T-helper 2 cell treated with Interferon-gamma antibody and Interleukin-4, amounts not matched to agents 5 μg/mL and 100 μg/mL, for 36 hours (primary cell): Measurements from ENCODE around the gene AXL.

Experiments
- DNase-seq: peaks from one replicate; pipeline ENCODE4 v3.0.0; 2021; ENCODE audit warnings: low spot score
- H3K27ac Mint-ChIP-seq: one replicate; pipeline ENCODE4 v1.8.0; 2021; ENCODE audit warnings: mild to moderate bottlenecking, mixed read lengths
- H3K27me3 Mint-ChIP-seq: one replicate; pipeline ENCODE4 v1.8.0; 2021; ENCODE audit warnings: low read depth, mixed read lengths
- H3K36me3 Mint-ChIP-seq: one replicate; pipeline ENCODE4 v1.8.0; 2021; ENCODE audit warnings: low read depth, mixed read lengths
- H3K4me1 Mint-ChIP-seq: one replicate; pipeline ENCODE4 v1.8.0; 2021; ENCODE audit warnings: low read depth, mixed read lengths
- H3K4me3 Mint-ChIP-seq: one replicate; pipeline ENCODE4 v1.8.0; 2022; ENCODE audit warnings: mild to moderate bottlenecking, moderate library complexity, mixed read lengths
- H3K9me3 Mint-ChIP-seq: one replicate; pipeline ENCODE4 v1.8.0; 2021; ENCODE audit warnings: mixed read lengths

AXL gene

GRCh38 chr19:41297628-41298347, 78.8 kb downstream of the AXL start:
- H3K4me1 Mint-ChIP-seq = peaks cover 68% of the 10 kb centered on the region
- no peak for DNase-seq
- peaks cover 88% of the 10 kb centered on the region for H3K36me3 Mint-ChIP-seq
- no peak overlapping the region for H3K4me3 Mint-ChIP-seq
- H3K27me3 Mint-ChIP-seq = no peaks in the 10 kb centered on the region
- H3K9me3 Mint-ChIP-seq = no peaks in the 10 kb centered on the region
- peak overlapping the region; percentile 86 for H3K27ac Mint-ChIP-seq

GRCh38 chr19:41298348-41298964, 79.4 kb downstream of the AXL start:
- DNase-seq = no peak
- Mint-ChIP-seq H3K27ac (peak overlapping the region; percentile 77), H3K4me1 (peaks cover 73% of the 10 kb centered on the region), H3K27me3 (no peaks in the 10 kb centered on the region), H3K4me3 (no peak overlapping the region), H3K36me3 (peaks cover 91% of the 10 kb centered on the region), H3K9me3 (no peaks in the 10 kb centered on the region)

- peaks cover 77% of the 10 kb centered on the region for H3K4me1 Mint-ChIP-seq
- no peaks in the 10 kb centered on the region for H3K9me3 Mint-ChIP-seq
- H3K27me3 Mint-ChIP-seq = no peaks in the 10 kb centered on the region
These were observed 80.2 kb downstream of the AXL start for GRCh38 chr19:41299046-41299754.

GRCh38 chr19:41299755-41300089, 80.7 kb downstream of the AXL start:
- H3K9me3 Mint-ChIP-seq = no peaks in the 10 kb centered on the region
- peaks cover 91% of the 10 kb centered on the region for H3K36me3 Mint-ChIP-seq
- no peak for DNase-seq
- peaks cover 76% of the 10 kb centered on the region for H3K4me1 Mint-ChIP-seq
- no peaks in the 10 kb centered on the region for H3K27me3 Mint-ChIP-seq
- peak overlapping the region; percentile 76 for H3K27ac Mint-ChIP-seq
- H3K4me3 Mint-ChIP-seq = no peak overlapping the region

More at GRCh38 chr19:41299046-41299754, 80.2 kb downstream of the AXL start:
- peak overlapping the region; percentile 76 for H3K27ac Mint-ChIP-seq
- no peak overlapping the region for H3K4me3 Mint-ChIP-seq
- no peak for DNase-seq
- peaks cover 91% of the 10 kb centered on the region for H3K36me3 Mint-ChIP-seq

- H3K4me3 Mint-ChIP-seq = no peak overlapping the region
- H3K27me3 Mint-ChIP-seq = no peaks in the 10 kb centered on the region
- H3K36me3 Mint-ChIP-seq = peaks cover 91% of the 10 kb centered on the region
- peaks cover 77% of the 10 kb centered on the region for H3K4me1 Mint-ChIP-seq
- no peak for DNase-seq
- H3K27ac Mint-ChIP-seq = peak overlapping the region; percentile 54
- H3K9me3 Mint-ChIP-seq = no peaks in the 10 kb centered on the region
These were observed 81.5 kb downstream of the AXL start for GRCh38 chr19:41300555-41300954.

- Mint-ChIP-seq H3K27ac (peak overlapping the region; percentile 96), H3K36me3 (peaks cover 92% of the 10 kb centered on the region), H3K27me3 (no peaks in the 10 kb centered on the region), H3K4me3 (peak overlapping the region; percentile 84), H3K4me1 (peaks cover 76% of the 10 kb centered on the region), H3K9me3 (no peaks in the 10 kb centered on the region)
- peak; percentile 76 for DNase-seq
These were observed 83.8 kb downstream of the AXL start for GRCh38 chr19:41302624-41303351.

GRCh38 chr19:41303954-41304353, 84.9 kb downstream of the AXL start:
- Mint-ChIP-seq H3K4me1 (peaks cover 75% of the 10 kb centered on the region), H3K9me3 (no peaks in the 10 kb centered on the region), H3K4me3 (peak overlapping the region; percentile 84), H3K27me3 (no peaks in the 10 kb centered on the region), H3K27ac (peak overlapping the region; percentile 94), H3K36me3 (peaks cover 91% of the 10 kb centered on the region)
- DNase-seq = no peak

GRCh38 chr19:41304706-41305483, 85.9 kb downstream of the AXL start:
- Mint-ChIP-seq H3K27ac (peak overlapping the region; percentile 94), H3K9me3 (no peaks in the 10 kb centered on the region), H3K27me3 (no peaks in the 10 kb centered on the region), H3K36me3 (peaks cover 82% of the 10 kb centered on the region), H3K4me1 (peaks cover 70% of the 10 kb centered on the region), H3K4me3 (peak overlapping the region; percentile 84)
- no peak for DNase-seq

GRCh38 chr19:41305927-41306793, 87.1 kb downstream of the AXL start:
- peak overlapping the region; percentile 98 for H3K4me3 Mint-ChIP-seq
- DNase-seq = no peak
- no peaks in the 10 kb centered on the region for H3K27me3 Mint-ChIP-seq
- H3K36me3 Mint-ChIP-seq = peaks cover 76% of the 10 kb centered on the region
- H3K9me3 Mint-ChIP-seq = no peaks in the 10 kb centered on the region
- peak overlapping the region; percentile 94 for H3K27ac Mint-ChIP-seq
- peaks cover 65% of the 10 kb centered on the region for H3K4me1 Mint-ChIP-seq

GRCh38 chr19:41307090-41307875, 88.3 kb downstream of the AXL start:
- H3K36me3 Mint-ChIP-seq = peaks cover 75% of the 10 kb centered on the region
- peaks cover 60% of the 10 kb centered on the region for H3K4me1 Mint-ChIP-seq
- no peaks in the 10 kb centered on the region for H3K27me3 Mint-ChIP-seq
- no peaks in the 10 kb centered on the region for H3K9me3 Mint-ChIP-seq
- H3K27ac Mint-ChIP-seq = peak overlapping the region; percentile 94
- H3K4me3 Mint-ChIP-seq = peak overlapping the region; percentile 98
- DNase-seq = no peak

- no peak for DNase-seq
- H3K36me3 Mint-ChIP-seq = peaks cover 70% of the 10 kb centered on the region
- peak overlapping the region; percentile 98 for H3K4me3 Mint-ChIP-seq
- no peaks in the 10 kb centered on the region for H3K9me3 Mint-ChIP-seq
- no peaks in the 10 kb centered on the region for H3K27me3 Mint-ChIP-seq
- peaks cover 57% of the 10 kb centered on the region for H3K4me1 Mint-ChIP-seq
- H3K27ac Mint-ChIP-seq = peak overlapping the region; percentile 94
These were observed 89.0 kb downstream of the AXL start for GRCh38 chr19:41307954-41308449.
